ENCODE results near the gene ITFG2.

ITFG2 gene

DNA sequence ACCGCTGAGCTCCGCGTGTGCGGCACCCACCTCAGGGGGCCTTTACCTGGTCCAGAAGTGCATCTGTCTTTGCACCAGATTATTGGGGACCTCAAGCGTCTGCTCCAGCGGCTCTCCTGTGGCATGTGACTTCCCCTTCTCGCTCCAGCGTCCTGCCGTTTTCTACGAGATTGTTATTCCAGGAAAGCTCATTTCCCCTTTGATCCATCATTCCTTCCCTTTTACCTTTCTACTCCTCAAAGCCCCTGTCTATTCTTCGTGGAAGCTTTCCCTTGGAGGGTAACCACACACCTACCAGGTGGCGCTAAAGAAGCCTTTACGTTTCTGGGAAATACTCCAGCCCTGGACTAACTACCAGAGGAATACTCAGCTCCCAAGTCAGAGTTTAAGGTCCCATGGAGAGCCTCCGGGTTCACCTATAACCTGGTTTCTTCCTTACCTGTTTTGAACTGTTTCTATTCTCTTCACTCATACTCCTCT, 16.2 kb upstream of the ITFG2 start:
- Histone ChIP-seq H3K14ac (ENCODE audit: low read length) (peak overlapping the region; percentile 21), H3K9ac (ENCODE audit: low read length) (peak overlapping the region; percentile 24), H2BK12ac (ENCODE audit: low read length) (no peak overlapping the region), H4K91ac (ENCODE audit: low read depth, low read length) (no peak overlapping the region), H3K79me2 (ENCODE audit: control insufficient read depth, insufficient read depth, low read length, poor library complexity) (peaks cover 8% of the 10 kb centered on the region), H2AK5ac (ENCODE audit: low read length) (no peak overlapping the region), H3K23ac (ENCODE audit: low read length) (no peak overlapping the region), H4K12ac (ENCODE audit: low read depth, low read length) (no peak overlapping the region), H3K27ac (ENCODE audit: low read depth, low read length) (peak overlapping the region; percentile 33), H3K9me3 (ENCODE audit: insufficient read depth, low read depth, low read length) (peaks cover 2% of the 10 kb centered on the region), H3K79me1 (ENCODE audit: low read length) (peaks cover 12% of the 10 kb centered on the region), H3K36me3 (ENCODE audit: control insufficient read depth in 1 of 2, insufficient read depth in 2 of 2, low read length in 2 of 2) (peaks cover 31 to 42% of the 10 kb centered on the region in 2 experiments), H2BK120ac (ENCODE audit: insufficient read depth, low read length, poor library complexity) (no peak overlapping the region), H3K4me2 (ENCODE audit: low read length) (peak overlapping the region; percentile 94), H3K4me1 (ENCODE audit: control insufficient read depth in 1 of 2, insufficient read depth in 2 of 2, low read length in 2 of 2) (peaks cover 2 to 8% of the 10 kb centered on the region in 2 experiments), H2AFZ (ENCODE audit: insufficient read depth, low read length, poor library complexity) (peak overlapping the region; percentile 8), H3K4ac (ENCODE audit: low read depth, low read length) (peak overlapping the region; percentile 66), H4K8ac (ENCODE audit: low read depth, low read length) (peak overlapping the region; percentile 90), H3K27me3 (ENCODE audit: insufficient read depth, low read length) (no peaks in the 10 kb centered on the region), H3K4me3 (ENCODE audit: low read depth, low read length) (peak overlapping the region; percentile 93), H2BK5ac (ENCODE audit: low read depth, low read length, poor library complexity) (no peak overlapping the region), H3K18ac (ENCODE audit: low read length) (peak overlapping the region; percentile 63)
- WGBS (ENCODE audit: extremely low coverage, insufficient coverage, insufficient read length) = no CpG with 5 or more reads among the region's 14 CpGs
- DNase-seq = peak; percentile 17 to 33

DNA sequence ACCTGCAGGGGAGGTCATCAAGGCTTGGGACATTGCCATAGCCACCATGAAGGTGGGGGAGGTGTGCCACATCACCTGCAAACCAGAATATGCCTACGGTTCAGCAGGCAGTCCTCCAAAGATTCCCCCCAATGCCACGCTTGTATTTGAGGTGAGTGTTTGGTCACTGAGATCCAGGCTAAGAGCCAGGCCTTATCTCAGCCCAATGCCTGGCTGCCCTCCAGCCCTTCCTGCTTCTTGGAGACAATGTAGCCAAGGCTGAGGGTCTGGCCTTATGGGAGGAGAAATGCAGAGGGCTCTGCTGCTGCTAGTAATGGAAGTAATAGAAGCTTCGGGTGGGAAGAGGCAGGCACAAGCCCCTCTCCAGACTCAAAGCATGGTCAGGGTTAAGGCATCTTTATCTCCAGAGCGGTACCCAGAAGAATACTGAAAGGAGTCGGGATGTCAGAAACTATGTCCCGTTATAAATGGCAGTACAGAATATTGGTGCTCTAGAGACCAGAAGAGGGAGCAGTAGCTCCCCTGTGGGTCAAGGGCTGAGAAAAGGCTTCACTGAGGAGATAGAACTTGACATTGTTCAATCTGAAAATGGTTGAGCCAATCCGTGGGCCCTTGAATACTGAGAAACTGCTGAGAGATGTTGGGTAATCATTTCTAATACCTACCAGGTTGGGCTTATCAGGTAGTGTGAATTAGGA, 14.6 kb upstream of the ITFG2 start:
- no peak overlapping the region for H2AK5ac ChIP-seq (ENCODE audit: low read length)
- peaks cover 43 to 56% of the 10 kb centered on the region in 2 experiments for H3K36me3 ChIP-seq (ENCODE audit: control insufficient read depth in 1 of 2, insufficient read depth in 2 of 2, low read length in 2 of 2)
- no peak overlapping the region for H2BK12ac ChIP-seq (ENCODE audit: low read length)
- no peak overlapping the region for H2BK120ac ChIP-seq (ENCODE audit: insufficient read depth, low read length, poor library complexity)
- no CpG with 5 or more reads among the region's 7 CpGs for WGBS (ENCODE audit: extremely low coverage, insufficient coverage, insufficient read length)
- no peak overlapping the region for H4K8ac ChIP-seq (ENCODE audit: low read depth, low read length)
- H2AFZ ChIP-seq (ENCODE audit: insufficient read depth, low read length, poor library complexity) = no peak overlapping the region
- peaks cover 2% of the 10 kb centered on the region for H3K9me3 ChIP-seq (ENCODE audit: insufficient read depth, low read depth, low read length)
- H3K14ac ChIP-seq (ENCODE audit: low read length) = no peak overlapping the region
- no peaks in the 10 kb centered on the region for H3K27me3 ChIP-seq (ENCODE audit: insufficient read depth, low read length)
- H3K79me1 ChIP-seq (ENCODE audit: low read length) = peaks cover 12% of the 10 kb centered on the region
- H3K4ac ChIP-seq (ENCODE audit: low read depth, low read length) = no peak overlapping the region
- H3K79me2 ChIP-seq (ENCODE audit: control insufficient read depth, insufficient read depth, low read length, poor library complexity) = peaks cover 8% of the 10 kb centered on the region
- H3K4me3 ChIP-seq (ENCODE audit: low read depth, low read length) = no peak overlapping the region
- peaks cover 2 to 8% of the 10 kb centered on the region in 2 experiments for H3K4me1 ChIP-seq (ENCODE audit: control insufficient read depth in 1 of 2, insufficient read depth in 2 of 2, low read length in 2 of 2)
- H3K27ac ChIP-seq (ENCODE audit: low read depth, low read length) = no peak overlapping the region
- H3K9ac ChIP-seq (ENCODE audit: low read length) = no peak overlapping the region
- H4K12ac ChIP-seq (ENCODE audit: low read depth, low read length) = no peak overlapping the region
- no peak overlapping the region for H3K18ac ChIP-seq (ENCODE audit: low read length)
- DNase-seq = no peak
- H3K23ac ChIP-seq (ENCODE audit: low read length) = no peak overlapping the region
- H2BK5ac ChIP-seq (ENCODE audit: low read depth, low read length, poor library complexity) = no peak overlapping the region
- H3K4me2 ChIP-seq (ENCODE audit: low read length) = no peak overlapping the region
- no peak overlapping the region for H4K91ac ChIP-seq (ENCODE audit: low read depth, low read length)

DNA sequence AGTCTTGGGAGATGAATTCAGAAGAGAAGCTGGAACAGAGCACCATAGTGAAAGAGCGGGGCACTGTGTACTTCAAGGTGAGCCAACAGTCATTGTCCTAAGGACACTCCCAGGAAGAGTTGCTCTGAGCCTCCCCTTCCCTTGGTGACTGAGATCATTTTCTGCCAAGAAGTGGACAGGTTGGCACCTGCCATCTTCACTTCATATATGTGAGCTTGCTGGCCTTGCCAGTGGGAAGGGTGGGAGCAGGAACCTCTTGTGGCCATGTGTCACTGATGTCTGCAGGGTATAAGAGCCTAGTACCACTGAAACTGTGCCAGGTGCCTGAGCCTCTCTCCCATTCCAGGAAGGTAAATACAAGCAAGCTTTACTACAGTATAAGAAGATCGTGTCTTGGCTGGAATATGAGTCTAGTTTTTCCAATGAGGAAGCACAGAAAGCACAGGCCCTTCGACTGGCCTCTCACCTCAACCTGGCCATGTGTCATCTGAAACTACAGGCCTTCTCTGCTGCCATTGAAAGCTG, 12.4 kb upstream of the ITFG2 start:
- Histone ChIP-seq H3K14ac (ENCODE audit: low read length) (no peak overlapping the region), H4K91ac (ENCODE audit: low read depth, low read length) (no peak overlapping the region), H3K4ac (ENCODE audit: low read depth, low read length) (no peak overlapping the region), H3K79me1 (ENCODE audit: low read length) (peaks cover 6% of the 10 kb centered on the region), H3K36me3 (ENCODE audit: control insufficient read depth in 1 of 2, insufficient read depth in 2 of 2, low read length in 2 of 2) (peaks cover 58 to 76% of the 10 kb centered on the region in 2 experiments), H2BK5ac (ENCODE audit: low read depth, low read length, poor library complexity) (no peak overlapping the region), H3K4me2 (ENCODE audit: low read length) (no peak overlapping the region), H3K4me1 (ENCODE audit: control insufficient read depth in 1 of 2, insufficient read depth in 2 of 2, low read length in 2 of 2) (peaks cover 0 to 2% of the 10 kb centered on the region in 2 experiments), H4K12ac (ENCODE audit: low read depth, low read length) (no peak overlapping the region), H2AK5ac (ENCODE audit: low read length) (no peak overlapping the region), H2BK120ac (ENCODE audit: insufficient read depth, low read length, poor library complexity) (no peak overlapping the region), H4K8ac (ENCODE audit: low read depth, low read length) (no peak overlapping the region), H3K27me3 (ENCODE audit: insufficient read depth, low read length) (no peaks in the 10 kb centered on the region), H3K9ac (ENCODE audit: low read length) (no peak overlapping the region), H2BK12ac (ENCODE audit: low read length) (no peak overlapping the region), H3K27ac (ENCODE audit: low read depth, low read length) (no peak overlapping the region), H3K18ac (ENCODE audit: low read length) (no peak overlapping the region), H2AFZ (ENCODE audit: insufficient read depth, low read length, poor library complexity) (no peak overlapping the region), H3K9me3 (ENCODE audit: insufficient read depth, low read depth, low read length) (peaks cover 2% of the 10 kb centered on the region), H3K23ac (ENCODE audit: low read length) (no peak overlapping the region), H3K79me2 (ENCODE audit: control insufficient read depth, insufficient read depth, low read length, poor library complexity) (peaks cover 6% of the 10 kb centered on the region), H3K4me3 (ENCODE audit: low read depth, low read length) (no peak overlapping the region)
- no CpG with 5 or more reads among the region's 3 CpGs for WGBS (ENCODE audit: extremely low coverage, insufficient coverage, insufficient read length)
- DNase-seq = no peak

DNA sequence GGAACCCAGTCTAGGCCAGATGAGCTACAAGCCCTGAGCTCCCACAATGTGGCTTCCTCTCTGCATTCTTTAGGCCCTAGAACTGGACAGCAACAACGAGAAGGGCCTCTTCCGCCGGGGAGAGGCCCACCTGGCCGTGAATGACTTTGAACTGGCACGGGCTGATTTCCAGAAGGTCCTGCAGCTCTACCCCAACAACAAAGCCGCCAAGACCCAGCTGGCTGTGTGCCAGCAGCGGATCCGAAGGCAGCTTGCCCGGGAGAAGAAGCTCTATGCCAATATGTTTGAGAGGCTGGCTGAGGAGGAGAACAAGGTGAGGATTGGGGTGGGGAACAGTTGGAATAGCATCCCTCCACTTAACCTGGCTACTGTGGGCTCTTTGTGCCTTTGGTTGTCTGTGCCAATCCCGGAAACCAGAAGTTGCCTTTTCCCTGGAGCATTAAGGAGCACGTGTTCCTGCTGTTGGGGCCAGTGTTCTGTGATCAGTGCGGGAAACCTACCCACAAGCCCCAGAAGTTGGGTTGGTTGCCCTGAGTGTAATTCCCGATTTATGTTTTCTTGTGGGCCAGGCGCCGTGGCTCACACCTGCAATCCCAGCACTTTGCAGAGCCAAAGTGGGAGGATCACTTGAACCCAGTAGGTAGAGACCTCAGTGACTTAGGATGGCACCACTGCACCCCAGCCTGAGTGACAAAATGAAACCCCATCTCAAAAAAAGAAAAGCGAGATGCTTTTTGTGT, 11.3 kb upstream of the ITFG2 start:
- no CpG with 5 or more reads among the region's 16 CpGs for WGBS (ENCODE audit: extremely low coverage, insufficient coverage, insufficient read length)
- no peak overlapping the region for H2AK5ac ChIP-seq (ENCODE audit: low read length)
- no peaks in the 10 kb centered on the region for H3K79me1 ChIP-seq (ENCODE audit: low read length)
- no peak overlapping the region for H3K27ac ChIP-seq (ENCODE audit: low read depth, low read length)
- H2AFZ ChIP-seq (ENCODE audit: insufficient read depth, low read length, poor library complexity) = no peak overlapping the region
- DNase-seq = no peak
- no peak overlapping the region for H2BK12ac ChIP-seq (ENCODE audit: low read length)
- H3K36me3 ChIP-seq (ENCODE audit: control insufficient read depth in 1 of 2, insufficient read depth in 2 of 2, low read length in 2 of 2) = peaks cover 58 to 80% of the 10 kb centered on the region in 2 experiments
- no peak overlapping the region for H3K18ac ChIP-seq (ENCODE audit: low read length)
- peaks cover 2% of the 10 kb centered on the region for H3K9me3 ChIP-seq (ENCODE audit: insufficient read depth, low read depth, low read length)
- H3K4me3 ChIP-seq (ENCODE audit: low read depth, low read length) = no peak overlapping the region
- H3K14ac ChIP-seq (ENCODE audit: low read length) = no peak overlapping the region
- no peak overlapping the region for H4K8ac ChIP-seq (ENCODE audit: low read depth, low read length)
- H4K12ac ChIP-seq (ENCODE audit: low read depth, low read length) = no peak overlapping the region
- no peaks in the 10 kb centered on the region for H3K4me1 ChIP-seq (ENCODE audit: control insufficient read depth in 1 of 2, insufficient read depth in 2 of 2, low read length in 2 of 2)
- H2BK120ac ChIP-seq (ENCODE audit: insufficient read depth, low read length, poor library complexity) = no peak overlapping the region
- no peak overlapping the region for H3K4ac ChIP-seq (ENCODE audit: low read depth, low read length)
- no peak overlapping the region for H3K4me2 ChIP-seq (ENCODE audit: low read length)
- no peaks in the 10 kb centered on the region for H3K27me3 ChIP-seq (ENCODE audit: insufficient read depth, low read length)
- H4K91ac ChIP-seq (ENCODE audit: low read depth, low read length) = no peak overlapping the region
- no peak overlapping the region for H2BK5ac ChIP-seq (ENCODE audit: low read depth, low read length, poor library complexity)
- no peaks in the 10 kb centered on the region for H3K79me2 ChIP-seq (ENCODE audit: control insufficient read depth, insufficient read depth, low read length, poor library complexity)
- no peak overlapping the region for H3K9ac ChIP-seq (ENCODE audit: low read length)
- no peak overlapping the region for H3K23ac ChIP-seq (ENCODE audit: low read length)

Measured in trophoblast cell (in vitro differentiated cells and primary cell).